HFF-Myc (cell line): ENCODE measurements around the gene CARMIL1.

Experiments
- DNase-seq: peaks from one replicate; pipeline ENCODE4 v3.0.0-alpha.2; 2011; ENCODE audit warnings: low read depth; ENCODE audit errors: extremely low read depth
- H3K4me3 ChIP-seq: replicated peaks from 2 replicates; pipeline ENCODE4 v1.5.1; 2011; ENCODE audit warnings: low read depth, mild to moderate bottlenecking, control low read depth, low read length
- TF ChIP-seq, protein P1 (sequence below): IDR thresholded peaks from 2 replicates; pipeline ENCODE4 v1.5.1; 2012; ENCODE audit warnings: mild to moderate bottlenecking, low read depth, low read length, control low read depth; ENCODE audit errors: missing control alignments

CARMIL1 gene

GRCh38 chr6:25661129-25661779 is 382.1 kb downstream of the CARMIL1 start:
- TF ChIP-seq, protein P1, sequence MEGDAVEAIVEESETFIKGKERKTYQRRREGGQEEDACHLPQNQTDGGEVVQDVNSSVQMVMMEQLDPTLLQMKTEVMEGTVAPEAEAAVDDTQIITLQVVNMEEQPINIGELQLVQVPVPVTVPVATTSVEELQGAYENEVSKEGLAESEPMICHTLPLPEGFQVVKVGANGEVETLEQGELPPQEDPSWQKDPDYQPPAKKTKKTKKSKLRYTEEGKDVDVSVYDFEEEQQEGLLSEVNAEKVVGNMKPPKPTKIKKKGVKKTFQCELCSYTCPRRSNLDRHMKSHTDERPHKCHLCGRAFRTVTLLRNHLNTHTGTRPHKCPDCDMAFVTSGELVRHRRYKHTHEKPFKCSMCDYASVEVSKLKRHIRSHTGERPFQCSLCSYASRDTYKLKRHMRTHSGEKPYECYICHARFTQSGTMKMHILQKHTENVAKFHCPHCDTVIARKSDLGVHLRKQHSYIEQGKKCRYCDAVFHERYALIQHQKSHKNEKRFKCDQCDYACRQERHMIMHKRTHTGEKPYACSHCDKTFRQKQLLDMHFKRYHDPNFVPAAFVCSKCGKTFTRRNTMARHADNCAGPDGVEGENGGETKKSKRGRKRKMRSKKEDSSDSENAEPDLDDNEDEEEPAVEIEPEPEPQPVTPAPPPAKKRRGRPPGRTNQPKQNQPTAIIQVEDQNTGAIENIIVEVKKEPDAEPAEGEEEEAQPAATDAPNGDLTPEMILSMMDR: no peak
- no peak for DNase-seq
- no peak overlapping the region for H3K4me3 ChIP-seq

GRCh38 chr6:25665455-25665854 is 386.3 kb downstream of the CARMIL1 start:
- DNase-seq: no peak
- TF ChIP-seq, protein P1: no peak

DNA sequence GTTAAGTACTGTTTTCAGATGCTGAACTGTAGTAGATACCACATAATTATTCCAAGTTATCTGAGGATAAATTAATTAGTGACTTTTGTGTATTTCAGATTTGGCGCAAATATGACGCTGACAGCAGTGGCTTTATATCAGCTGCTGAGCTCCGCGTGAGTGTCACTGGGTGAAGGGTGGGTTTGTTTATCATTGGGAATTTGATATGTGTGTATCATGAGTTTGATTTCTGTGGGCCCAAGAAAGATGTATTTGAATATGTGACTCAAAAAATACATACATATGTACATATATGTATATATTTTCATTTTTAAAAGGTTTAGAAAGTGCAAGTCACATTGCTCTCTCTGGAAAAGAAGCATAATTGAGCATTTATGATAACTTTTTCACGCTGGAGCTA is 390.2 kb downstream of the CARMIL1 start:
- no peak overlapping the region for H3K4me3 ChIP-seq
- DNase-seq: no peak
- TF ChIP-seq, protein P1: no peak

More at GRCh38 chr6:25665455-25665854, 386.3 kb downstream of the CARMIL1 start:
- H3K4me3 ChIP-seq: no peak overlapping the region
